Kidney (tissue), 14 donors: ENCODE results near the gene SH3PXD2A. TPM values are rescaled to one million over a fixed set of nuclear protein-coding genes. Genes with fewer than 3 reads are reported as not detected.
A peak's percentile ranks its signal among the peaks of the same experiment; 100 is the strongest.

ENCODE experiments used
- DNase-seq, 5 donors: peaks; one replicate each; pipeline ENCODE4 v3.0.0-alpha.2; 2013 to 2020
- FAIRE-seq: peaks from 2 replicates; lab custom pipeline; 2012; peaks lifted over from hg19 to GRCh38; lab: Jason Lieb, UNC
- H3K27ac ChIP-seq, 2 donors: one replicate each; pipeline ENCODE4 v1.7.0; 2013; ENCODE audit warnings: low read depth in 2 of 2, low read length in 2 of 2, inconsistent platforms in 1 of 2
- H3K27me3 ChIP-seq: one replicate; pipeline ENCODE4 v1.7.1; 2013; ENCODE audit warnings: low read length, inconsistent platforms; ENCODE audit not compliant: control insufficient read depth, insufficient read depth
- H3K36me3 ChIP-seq, 3 donors: one replicate each; pipeline versions ENCODE4 v1.7.0 to v1.7.1; 2013; ENCODE audit warnings: low read length in 3 of 3, control low read depth in 1 of 3, inconsistent platforms in 1 of 3; ENCODE audit not compliant: insufficient read depth in 3 of 3, control insufficient read depth in 2 of 3
- H3K4me1 ChIP-seq, 3 donors: one replicate each; pipeline versions ENCODE4 v1.7.0 to v1.7.1; 2013; ENCODE audit warnings: low read length in 3 of 3, inconsistent platforms in 1 of 3, low read depth in 1 of 3; ENCODE audit not compliant: control insufficient read depth in 2 of 3, insufficient read depth in 2 of 3
- H3K4me3 ChIP-seq, 3 donors: one replicate each; pipeline versions ENCODE4 v1.7.0 to v1.8.1; 2013; ENCODE audit warnings: low read length in 3 of 3, control low read depth in 1 of 3, inconsistent platforms in 1 of 3
- H3K9ac ChIP-seq, 3 donors: one replicate each; pipeline versions ENCODE4 v1.7.0 to v1.7.1; 2013; ENCODE audit warnings: low read length in 3 of 3, control low read depth in 1 of 3, inconsistent platforms in 1 of 3
- H3K9me3 ChIP-seq, 3 donors: one replicate each; pipeline versions ENCODE4 v1.7.0 to v1.7.1; 2013; ENCODE audit warnings: low read length in 3 of 3, control low read depth in 1 of 3, inconsistent platforms in 1 of 3; ENCODE audit not compliant: control insufficient read depth in 2 of 3, insufficient read depth in 1 of 3
- intact Hi-C: fragments of 100-400 bp; cut with DNase I; formaldehyde crosslinking; loops from one replicate; pipeline ENCODE4 v1.11.1; 2022
- polyA plus RNA-seq: library from polyadenylated mRNA; stranded (reverse); fragments of 350-450 nt; fragmentation: Illumina TruSeq; extraction: RNeasy Lipid Tissue Mini Kit (QIAGEN cat#74804); gene quantifications from one replicate; pipeline ENCODE4 v1.2.3, GENCODE V29; 2014; ENCODE audit warnings: low read depth, low replicate concordance; ENCODE audit not compliant: insufficient read depth
- total RNA-seq: library from RNA; stranded (reverse); fragmentation: NEBNext Ultra II Directional; extraction: Animal tissue kit (Norgen Biotek cat#: 25700); gene quantifications from one replicate; pipeline ENCODE4 v1.2.1, GENCODE V29; 2021
- TF ChIP-seq, protein P1 (sequence below): IDR thresholded peaks from 3 replicates; pipeline ENCODE4 v1.5.1; 2012; ENCODE audit warnings: mild to moderate bottlenecking, moderate library complexity, borderline replicate concordance; ENCODE audit not compliant: insufficient read depth; ENCODE audit errors: extremely low read depth
- donor health status: control.
- donor health status: control.
- donor health status: control.
- donor health status: control.
- donor health status: control.
- donor health status: DM: yes; HTN: yes; CAD: no.
- donor health status: Normal renal cell carcinoma (clear cell type).

Gene SH3PXD2A
- total and polyA plus RNA-seq, 2 donors from 2014 or later: 2.4 to 20.1 TPM

DNA sequence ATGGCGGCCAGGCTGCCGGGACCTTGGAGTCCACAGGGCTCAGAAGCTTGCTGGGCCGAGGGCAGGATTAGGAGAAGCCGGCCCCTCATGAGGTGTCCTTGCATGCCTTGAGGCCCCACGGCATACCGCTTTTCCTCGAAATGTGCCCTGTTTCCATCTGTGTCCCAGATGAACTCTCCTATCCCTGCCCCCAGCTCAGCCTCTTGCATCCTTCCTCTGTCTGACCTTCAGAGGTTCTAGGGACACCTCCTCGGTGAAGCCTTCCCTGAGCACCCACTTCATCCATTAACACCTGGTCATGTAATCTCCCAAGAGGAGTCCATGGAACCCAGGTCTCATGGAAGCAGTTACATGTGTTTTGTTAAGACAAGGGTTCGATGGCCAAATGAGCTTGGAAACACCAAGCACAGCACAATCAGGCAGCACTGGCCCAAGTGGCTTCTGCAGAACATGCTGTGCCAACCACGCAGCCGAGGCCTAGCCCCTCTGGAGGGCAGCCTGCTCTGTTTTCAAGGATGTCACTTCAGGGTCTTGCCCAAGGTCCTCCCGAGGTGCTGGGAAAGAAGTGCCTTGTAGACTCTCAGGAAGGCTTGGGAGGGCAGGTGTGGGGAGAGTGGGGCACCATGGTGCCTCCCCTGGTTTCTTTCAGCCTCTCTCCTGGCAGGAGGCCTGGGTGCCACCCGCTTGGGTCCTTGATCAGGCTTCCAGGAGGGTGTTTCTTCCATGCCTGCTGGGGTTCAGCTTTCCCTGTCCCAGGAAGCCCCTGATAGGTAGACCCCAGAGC, 237.6 kb downstream of the SH3PXD2A start:
- peaks cover 5 to 13% (median 8%) of the 10 kb centered on the region in 3 donors for H3K36me3 ChIP-seq
- H3K4me3 ChIP-seq: no peak overlapping the region
- no peaks in the 10 kb centered on the region for H3K9me3 ChIP-seq
- peaks cover 0 to 29% (median 0%) of the 10 kb centered on the region in 3 donors for H3K4me1 ChIP-seq
- no peak for FAIRE-seq
- no peak for DNase-seq
- intact Hi-C loops: no loop called here
- H3K9ac ChIP-seq: no peak overlapping the region
- TF ChIP-seq, protein P1, sequence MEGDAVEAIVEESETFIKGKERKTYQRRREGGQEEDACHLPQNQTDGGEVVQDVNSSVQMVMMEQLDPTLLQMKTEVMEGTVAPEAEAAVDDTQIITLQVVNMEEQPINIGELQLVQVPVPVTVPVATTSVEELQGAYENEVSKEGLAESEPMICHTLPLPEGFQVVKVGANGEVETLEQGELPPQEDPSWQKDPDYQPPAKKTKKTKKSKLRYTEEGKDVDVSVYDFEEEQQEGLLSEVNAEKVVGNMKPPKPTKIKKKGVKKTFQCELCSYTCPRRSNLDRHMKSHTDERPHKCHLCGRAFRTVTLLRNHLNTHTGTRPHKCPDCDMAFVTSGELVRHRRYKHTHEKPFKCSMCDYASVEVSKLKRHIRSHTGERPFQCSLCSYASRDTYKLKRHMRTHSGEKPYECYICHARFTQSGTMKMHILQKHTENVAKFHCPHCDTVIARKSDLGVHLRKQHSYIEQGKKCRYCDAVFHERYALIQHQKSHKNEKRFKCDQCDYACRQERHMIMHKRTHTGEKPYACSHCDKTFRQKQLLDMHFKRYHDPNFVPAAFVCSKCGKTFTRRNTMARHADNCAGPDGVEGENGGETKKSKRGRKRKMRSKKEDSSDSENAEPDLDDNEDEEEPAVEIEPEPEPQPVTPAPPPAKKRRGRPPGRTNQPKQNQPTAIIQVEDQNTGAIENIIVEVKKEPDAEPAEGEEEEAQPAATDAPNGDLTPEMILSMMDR: no peak
- no peak overlapping the region for H3K27ac ChIP-seq
- H3K27me3 ChIP-seq: no peaks in the 10 kb centered on the region

GRCh38 chr10:103616705-103617601, 238.4 kb downstream of the SH3PXD2A start:
- FAIRE-seq (no peak), DNase-seq (peak in 1 of 5 donors; percentile 88)
- intact Hi-C loops: no loop called here
- Histone ChIP-seq H3K4me3 (no peak overlapping the region), H3K27ac (no peak overlapping the region), H3K27me3 (no peaks in the 10 kb centered on the region), H3K9me3 (no peaks in the 10 kb centered on the region), H3K4me1 (peaks cover 0 to 29% (median 0%) of the 10 kb centered on the region in 3 donors), H3K36me3 (peaks cover 7 to 10% (median 8%) of the 10 kb centered on the region in 3 donors), H3K9ac (no peak overlapping the region)
- TF ChIP-seq, protein P1: no peak

DNA sequence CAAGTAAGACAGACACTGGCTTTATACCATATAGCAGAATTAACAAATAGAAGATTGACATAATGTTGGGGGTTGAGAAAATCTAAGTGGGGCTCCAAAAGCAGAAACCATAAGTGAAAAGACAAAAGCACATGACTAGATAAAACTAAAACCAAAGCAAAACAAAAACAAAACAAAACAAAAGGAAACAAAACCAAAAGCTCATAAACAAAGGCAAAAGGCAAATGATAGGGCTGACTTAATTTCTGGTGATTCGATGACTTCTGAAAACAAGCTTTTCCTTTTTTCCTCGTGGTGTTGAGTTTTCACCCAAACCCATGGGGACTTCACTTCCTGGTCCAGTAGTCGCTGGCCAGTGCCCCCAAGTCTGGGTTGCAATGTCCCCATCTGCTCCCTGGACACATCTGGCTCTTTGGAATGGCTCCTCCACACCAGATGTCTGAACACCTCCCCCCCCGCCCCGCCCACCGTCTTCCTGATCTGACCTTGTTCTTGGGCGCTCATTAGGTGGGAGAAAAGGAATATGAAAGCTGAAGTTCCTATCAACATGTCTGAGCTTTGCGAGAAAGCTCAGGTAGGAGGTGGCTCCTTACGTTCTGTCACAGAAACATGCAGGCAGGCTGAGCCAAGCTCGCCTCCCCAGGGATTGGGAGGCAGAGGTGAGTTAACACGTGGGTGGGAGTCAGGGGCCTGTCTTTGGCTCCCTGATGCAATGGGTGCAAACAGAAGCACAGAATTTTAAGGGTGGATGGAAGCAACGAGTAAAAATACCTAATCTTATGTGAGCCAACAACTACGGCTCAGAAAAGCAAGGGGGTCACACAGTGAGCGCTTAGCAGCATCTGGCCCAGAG, 240.8 kb downstream of the SH3PXD2A start:
- H3K27ac ChIP-seq: no peak overlapping the region
- DNase-seq (no peak), FAIRE-seq (no peak)
- peaks cover 0 to 19% (median 0%) of the 10 kb centered on the region in 3 donors for H3K4me1 ChIP-seq
- TF ChIP-seq, protein P1: no peak
- H3K4me3 ChIP-seq: no peak overlapping the region
- H3K27me3 ChIP-seq: no peaks in the 10 kb centered on the region
- intact Hi-C loops: no loop called here
- H3K36me3 ChIP-seq: peaks cover 2 to 7% (median 5%) of the 10 kb centered on the region in 3 donors
- no peaks in the 10 kb centered on the region for H3K9me3 ChIP-seq
- H3K9ac ChIP-seq: no peak overlapping the region
